ENCODE results near the gene HMOX1. TPM values are rescaled to one million over a fixed set of nuclear protein-coding genes. Genes with fewer than 3 reads are reported as not detected.
"Not testable (repeated sequence)": the region's sequence is repeated elsewhere in the genome, so short reads cannot be mapped to it uniquely, and the experiment has no call there.

Gene HMOX1
- total RNA-seq, 1 experiment from 2014 or later: 22.6 TPM

DNA sequence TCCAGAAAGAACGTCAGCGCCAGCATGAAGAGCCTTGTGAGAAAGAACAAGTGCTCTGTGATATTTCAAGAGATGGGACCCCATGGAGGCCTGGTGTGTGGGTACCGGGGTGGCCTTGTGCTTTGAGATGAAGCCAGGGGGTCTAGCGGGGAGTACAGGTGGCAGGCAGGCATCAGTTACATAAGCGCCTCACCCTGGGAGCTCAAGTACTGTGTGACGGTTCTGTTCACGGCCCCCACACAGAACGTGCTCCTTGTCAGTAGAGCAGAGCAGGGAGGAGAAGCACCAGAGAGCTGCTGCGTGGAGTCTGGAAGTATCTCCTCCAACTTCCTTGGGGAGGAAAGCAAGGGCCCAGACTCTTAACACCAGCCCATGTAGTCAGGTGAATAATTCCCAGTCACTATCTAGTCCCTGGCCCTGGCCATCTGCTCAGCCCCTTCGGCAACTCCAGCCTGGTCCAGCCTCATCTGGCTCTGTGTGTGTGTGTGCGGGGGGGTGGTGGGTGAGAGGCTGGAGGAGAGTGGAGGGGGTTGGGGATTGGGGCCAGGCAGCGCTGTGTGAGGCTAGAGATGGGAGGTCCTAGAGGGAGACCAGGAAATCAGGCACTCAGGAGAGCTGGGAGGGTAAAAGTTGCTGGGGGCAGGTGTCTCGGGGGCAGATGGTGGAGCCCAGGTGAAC is 51.5 kb downstream of the HMOX1 start:
- DNase-seq (ENCODE audit: low read depth): no peak

- no peak for DNase-seq (ENCODE audit: low read depth)
Observed at GRCh38 chr22:35434061-35434710, 53.3 kb downstream of the HMOX1 start.

DNA sequence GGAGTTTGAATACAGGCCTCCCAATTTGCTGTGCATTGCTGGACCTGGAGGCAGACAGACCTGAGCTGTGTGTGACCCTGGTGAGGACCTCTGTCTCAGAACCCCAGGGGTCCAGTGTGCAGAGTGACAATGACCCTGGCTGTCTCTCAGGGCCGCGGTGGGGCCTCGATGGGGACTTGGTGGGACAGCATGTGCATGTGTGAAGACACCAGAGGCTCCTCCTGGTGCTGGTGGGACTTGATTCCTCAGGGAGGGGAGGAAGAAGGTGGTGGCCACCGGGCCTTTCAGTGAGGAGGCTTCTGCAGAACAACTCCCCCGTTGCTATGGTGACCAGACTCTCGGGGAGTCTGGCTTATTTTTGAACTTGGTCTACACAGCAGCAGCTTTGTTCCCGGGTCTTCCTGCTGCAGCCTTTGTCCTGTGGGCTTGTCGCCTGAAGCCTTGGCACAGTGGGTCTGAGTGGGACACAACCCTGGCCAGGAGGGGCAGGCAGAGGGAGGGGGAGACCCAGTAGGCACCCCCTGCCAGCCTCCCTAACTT is 54.4 kb downstream of the HMOX1 start:
- DNase-seq (ENCODE audit: low read depth): no peak

GRCh38 chr22:35436421-35436820 is 55.5 kb downstream of the HMOX1 start:
- DNase-seq (ENCODE audit: low read depth): no peak

- peak; percentile 13 for DNase-seq (ENCODE audit: low read depth)
Observed at GRCh38 chr22:35437049-35437448, 56.2 kb downstream of the HMOX1 start.

DNA sequence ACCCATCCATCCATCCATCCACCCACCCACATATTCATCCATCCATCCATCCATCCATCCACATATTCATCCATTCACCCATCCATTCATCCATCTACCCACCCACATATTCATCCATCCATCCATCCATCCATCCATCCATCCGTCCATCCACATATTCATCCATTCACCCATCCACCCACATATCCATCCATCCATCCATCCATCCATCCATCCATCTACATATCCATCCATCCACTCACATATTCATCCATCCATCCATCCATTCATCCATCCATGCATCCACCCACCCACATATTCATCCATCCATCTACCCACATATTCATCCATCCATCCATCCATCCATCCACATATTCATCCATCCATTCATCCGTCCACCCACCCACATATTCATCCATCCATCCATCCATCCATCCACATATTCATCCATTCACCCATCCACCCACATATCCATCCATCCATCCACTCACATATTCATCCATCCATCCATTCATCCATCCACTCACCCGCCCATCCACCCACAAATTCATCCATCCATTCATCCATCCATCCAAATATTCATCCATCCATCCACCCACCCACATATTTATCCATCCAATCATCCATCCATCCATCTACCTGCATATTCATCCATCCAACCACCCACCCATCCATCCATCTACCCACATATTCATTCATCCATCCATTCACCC is 57.9 kb downstream of the HMOX1 start:
- not testable (repeated sequence) for DNase-seq (ENCODE audit: low read depth)

DNA sequence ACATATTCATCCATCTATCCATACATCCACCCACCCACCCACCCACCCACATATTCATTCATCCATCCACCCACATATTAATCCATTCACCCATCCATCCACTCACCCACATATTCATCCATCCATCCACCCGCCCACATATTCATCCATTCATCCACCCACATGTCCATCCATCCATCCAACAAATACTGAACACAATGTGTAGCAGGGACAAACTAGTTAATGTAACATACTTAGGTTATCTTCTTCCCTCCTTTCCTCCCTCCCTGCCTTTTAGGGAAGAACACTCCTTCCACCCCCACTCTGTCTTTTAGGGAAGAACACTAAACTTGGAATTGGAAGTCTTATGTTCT is 58.4 kb downstream of the HMOX1 start:
- no peak for DNase-seq (ENCODE audit: low read depth)

GRCh38 chr22:35440129-35440528 is 59.2 kb downstream of the HMOX1 start:
- DNase-seq (ENCODE audit: low read depth): no peak

DNA sequence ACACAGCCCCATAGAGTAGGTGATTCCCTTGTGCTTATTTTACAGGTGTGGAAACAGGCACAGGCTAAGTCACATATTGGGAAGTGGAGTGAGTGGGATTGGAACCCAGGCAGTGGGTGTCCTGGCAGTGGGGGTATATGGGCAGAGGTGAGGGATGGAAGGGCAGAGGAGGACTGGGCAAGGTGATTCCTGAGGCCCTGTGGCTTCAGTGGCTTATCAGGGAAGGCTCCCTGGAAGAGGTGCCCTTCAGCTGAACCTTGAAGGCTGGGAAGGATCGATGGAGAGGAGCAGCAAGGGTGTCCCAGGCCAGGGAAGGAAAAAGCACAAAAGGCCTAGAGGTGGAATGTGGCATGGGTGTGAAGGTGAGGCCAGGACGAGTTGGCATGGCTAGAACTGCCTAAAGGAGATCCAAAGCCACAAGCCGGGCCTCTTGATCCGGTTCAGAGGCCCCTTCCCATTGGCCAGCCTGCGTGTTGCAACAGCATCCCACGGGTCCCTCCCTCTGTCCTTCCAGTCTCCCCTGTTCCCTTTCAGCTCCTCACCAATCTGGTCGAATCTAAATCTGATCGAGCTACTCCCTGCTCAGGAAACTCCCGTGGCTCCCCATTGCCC is 60.7 kb downstream of the HMOX1 start:
- DNase-seq (ENCODE audit: low read depth): no peak

- DNase-seq (ENCODE audit: low read depth): no peak
Observed at GRCh38 chr22:35442471-35442870, 61.6 kb downstream of the HMOX1 start.

DNA sequence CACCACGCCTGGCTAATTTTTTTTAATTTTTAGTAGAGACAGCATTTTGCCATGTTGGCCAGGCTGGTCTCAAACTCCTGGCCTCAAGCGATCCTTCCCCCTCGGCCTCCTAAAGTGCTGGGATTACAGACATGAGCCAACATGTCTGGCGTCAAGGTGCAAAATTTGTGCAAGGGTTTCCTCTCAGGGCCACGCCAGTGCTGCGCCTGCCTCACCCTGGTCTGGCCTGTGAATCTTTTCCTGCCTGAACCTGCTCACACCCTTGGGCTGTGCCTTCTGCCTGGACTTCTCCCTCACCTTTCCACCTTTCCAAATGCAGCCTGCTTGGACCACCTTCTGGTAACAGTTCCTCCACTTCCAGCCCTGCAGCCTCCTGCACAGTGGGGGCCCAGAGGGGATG is 62.4 kb downstream of the HMOX1 start:
- no peak for DNase-seq (ENCODE audit: low read depth)

Other genes with a start within 250 kb of the HMOX1 start
- gene HMGXB4, start 123.6 kb upstream of the HMOX1 start, total RNA-seq (2014; rRNA removed; shearing (Covaris generic)): 11.3 and 16.7 TPM in 2 replicates
- gene TOM1, start 81.2 kb upstream of the HMOX1 start, total RNA-seq (2014; rRNA removed; shearing (Covaris generic)): 17.2 and 19.7 TPM in 2 replicates
- 71.1 and 79.7 TPM in 2 replicates for gene MCM5, start 19.0 kb downstream of the HMOX1 start, total RNA-seq (2014; rRNA removed; shearing (Covaris generic))
- 0.10 and 0.24 TPM in 2 replicates for gene RASD2, start 159.7 kb downstream of the HMOX1 start, total RNA-seq (2014; rRNA removed; shearing (Covaris generic))
- gene MB, start 236.2 kb downstream of the HMOX1 start, total RNA-seq (2014; rRNA removed; shearing (Covaris generic)): 1.3 and 2.3 TPM in 2 replicates

Measured in RPMI7951 (cell line).